T-helper 2 cell treated with Interferon-gamma antibody and Interleukin-4, amounts not matched to agents 5 μg/mL and 100 μg/mL, for 36 hours (primary cell): ENCODE results near the gene CDC73.
"Not testable (repeated sequence)": the region's sequence is repeated elsewhere in the genome, so short reads cannot be mapped to it uniquely, and the experiment has no call there.

Source experiments
- DNase-seq: peaks from one replicate; pipeline ENCODE4 v3.0.0; 2021; ENCODE audit warnings: low spot score
- H3K27ac Mint-ChIP-seq: one replicate; pipeline ENCODE4 v1.8.0; 2021; ENCODE audit warnings: mild to moderate bottlenecking, mixed read lengths
- H3K27me3 Mint-ChIP-seq: one replicate; pipeline ENCODE4 v1.8.0; 2021; ENCODE audit warnings: low read depth, mixed read lengths
- H3K36me3 Mint-ChIP-seq: one replicate; pipeline ENCODE4 v1.8.0; 2021; ENCODE audit warnings: low read depth, mixed read lengths
- H3K4me1 Mint-ChIP-seq: one replicate; pipeline ENCODE4 v1.8.0; 2021; ENCODE audit warnings: low read depth, mixed read lengths
- H3K4me3 Mint-ChIP-seq: one replicate; pipeline ENCODE4 v1.8.0; 2022; ENCODE audit warnings: mild to moderate bottlenecking, moderate library complexity, mixed read lengths
- H3K9me3 Mint-ChIP-seq: one replicate; pipeline ENCODE4 v1.8.0; 2021; ENCODE audit warnings: mixed read lengths

CDC73 gene

GRCh38 chr1:193199940-193200339 lies 78.1 kb downstream of the CDC73 start:
- Mint-ChIP-seq H3K27ac (no peak overlapping the region), H3K27me3 (no peaks in the 10 kb centered on the region), H3K4me1 (peaks cover 2% of the 10 kb centered on the region), H3K9me3 (no peaks in the 10 kb centered on the region), H3K4me3 (no peak overlapping the region), H3K36me3 (peaks cover 21% of the 10 kb centered on the region)
- no peak for DNase-seq

- Mint-ChIP-seq H3K9me3 (peaks cover 8% of the 10 kb centered on the region), H3K27ac (no peak overlapping the region), H3K36me3 (peaks cover 30% of the 10 kb centered on the region), H3K4me3 (no peak overlapping the region), H3K4me1 (peaks cover 2% of the 10 kb centered on the region), H3K27me3 (no peaks in the 10 kb centered on the region)
- no peak for DNase-seq
Measured at GRCh38 chr1:193201021-193201420, 79.2 kb downstream of the CDC73 start.

- peaks cover 69% of the 10 kb centered on the region for H3K36me3 Mint-ChIP-seq
- no peaks in the 10 kb centered on the region for H3K27me3 Mint-ChIP-seq
Measured at GRCh38 chr1:193210996-193211395, 89.2 kb downstream of the CDC73 start.

GRCh38 chr1:193211539-193211938 lies 89.7 kb downstream of the CDC73 start:
- H3K9me3 Mint-ChIP-seq = peaks cover 22% of the 10 kb centered on the region
- peaks cover 69% of the 10 kb centered on the region for H3K36me3 Mint-ChIP-seq
- no peak for DNase-seq
- no peaks in the 10 kb centered on the region for H3K27me3 Mint-ChIP-seq
- H3K4me1 Mint-ChIP-seq = peaks cover 14% of the 10 kb centered on the region
- H3K4me3 Mint-ChIP-seq = no peak overlapping the region
- H3K27ac Mint-ChIP-seq = no peak overlapping the region

More at GRCh38 chr1:193210996-193211395, 89.2 kb downstream of the CDC73 start:
- peaks cover 14% of the 10 kb centered on the region for H3K4me1 Mint-ChIP-seq
- no peak overlapping the region for H3K27ac Mint-ChIP-seq
- no peak overlapping the region for H3K4me3 Mint-ChIP-seq
- DNase-seq = no peak
- H3K9me3 Mint-ChIP-seq = peaks cover 27% of the 10 kb centered on the region

GRCh38 chr1:193212637-193213036 lies 90.8 kb downstream of the CDC73 start:
- no peaks in the 10 kb centered on the region for H3K27me3 Mint-ChIP-seq

GRCh38 chr1:193213998-193214397 lies 92.2 kb downstream of the CDC73 start:
- H3K9me3 Mint-ChIP-seq = no peaks in the 10 kb centered on the region
- no peak overlapping the region for H3K4me3 Mint-ChIP-seq
- no peak for DNase-seq
- H3K27ac Mint-ChIP-seq = no peak overlapping the region
- peaks cover 14% of the 10 kb centered on the region for H3K4me1 Mint-ChIP-seq
- H3K27me3 Mint-ChIP-seq = no peaks in the 10 kb centered on the region
- peaks cover 63% of the 10 kb centered on the region for H3K36me3 Mint-ChIP-seq

More at GRCh38 chr1:193212637-193213036, 90.8 kb downstream of the CDC73 start:
- Mint-ChIP-seq H3K27ac (no peak overlapping the region), H3K4me1 (peaks cover 14% of the 10 kb centered on the region), H3K36me3 (peaks cover 65% of the 10 kb centered on the region), H3K4me3 (no peak overlapping the region), H3K9me3 (peaks cover 11% of the 10 kb centered on the region)
- no peak for DNase-seq

- DNase-seq = no peak
- peaks cover 4% of the 10 kb centered on the region for H3K4me1 Mint-ChIP-seq
- no peak overlapping the region for H3K4me3 Mint-ChIP-seq
- no peaks in the 10 kb centered on the region for H3K27me3 Mint-ChIP-seq
- no peaks in the 10 kb centered on the region for H3K9me3 Mint-ChIP-seq
- H3K36me3 Mint-ChIP-seq = peaks cover 55% of the 10 kb centered on the region
- no peak overlapping the region for H3K27ac Mint-ChIP-seq
Measured at GRCh38 chr1:193216920-193217319, 95.1 kb downstream of the CDC73 start.

- H3K27me3 Mint-ChIP-seq = no peaks in the 10 kb centered on the region
- peaks cover 2% of the 10 kb centered on the region for H3K4me1 Mint-ChIP-seq
- H3K36me3 Mint-ChIP-seq = peaks cover 45% of the 10 kb centered on the region
- no peak for DNase-seq
- no peak overlapping the region for H3K27ac Mint-ChIP-seq
- no peak overlapping the region for H3K4me3 Mint-ChIP-seq
- peaks cover 3% of the 10 kb centered on the region for H3K9me3 Mint-ChIP-seq
Measured at GRCh38 chr1:193219391-193219790, 97.6 kb downstream of the CDC73 start.

- no peak overlapping the region for H3K4me3 Mint-ChIP-seq
- peaks cover 12% of the 10 kb centered on the region for H3K4me1 Mint-ChIP-seq
- H3K27me3 Mint-ChIP-seq = no peaks in the 10 kb centered on the region
- no peak for DNase-seq
- H3K36me3 Mint-ChIP-seq = peaks cover 51% of the 10 kb centered on the region
- peaks cover 8% of the 10 kb centered on the region for H3K9me3 Mint-ChIP-seq
- H3K27ac Mint-ChIP-seq = no peak overlapping the region
Measured at GRCh38 chr1:193221651-193222050, 99.8 kb downstream of the CDC73 start.

GRCh38 chr1:193222056-193222615 lies 100.3 kb downstream of the CDC73 start:
- peaks cover 8% of the 10 kb centered on the region for H3K9me3 Mint-ChIP-seq
- H3K4me3 Mint-ChIP-seq = no peak overlapping the region
- H3K27ac Mint-ChIP-seq = no peak overlapping the region
- DNase-seq = no peak
- H3K27me3 Mint-ChIP-seq = no peaks in the 10 kb centered on the region
- H3K4me1 Mint-ChIP-seq = peaks cover 14% of the 10 kb centered on the region
- H3K36me3 Mint-ChIP-seq = peaks cover 50% of the 10 kb centered on the region

- Mint-ChIP-seq H3K9me3 (peaks cover 5% of the 10 kb centered on the region), H3K4me1 (peaks cover 12% of the 10 kb centered on the region), H3K27ac (no peak overlapping the region), H3K4me3 (no peak overlapping the region), H3K36me3 (peaks cover 31% of the 10 kb centered on the region), H3K27me3 (no peaks in the 10 kb centered on the region)
- no peak for DNase-seq
Measured at GRCh38 chr1:193229136-193229535, 107.3 kb downstream of the CDC73 start.

- not testable (repeated sequence) for H3K27me3 Mint-ChIP-seq, H3K9me3 Mint-ChIP-seq, H3K4me1 Mint-ChIP-seq, H3K4me3 Mint-ChIP-seq, H3K27ac Mint-ChIP-seq, DNase-seq
- peaks cover 25% of the 10 kb centered on the region for H3K36me3 Mint-ChIP-seq
Measured at GRCh38 chr1:193231146-193231545, 109.3 kb downstream of the CDC73 start.

- no peaks in the 10 kb centered on the region for H3K27me3 Mint-ChIP-seq
- DNase-seq = no peak
- no peaks in the 10 kb centered on the region for H3K4me1 Mint-ChIP-seq
- H3K27ac Mint-ChIP-seq = no peak overlapping the region
- no peak overlapping the region for H3K4me3 Mint-ChIP-seq
- H3K36me3 Mint-ChIP-seq = peaks cover 32% of the 10 kb centered on the region
- no peaks in the 10 kb centered on the region for H3K9me3 Mint-ChIP-seq
Measured at GRCh38 chr1:193234530-193234929, 112.7 kb downstream of the CDC73 start.

- DNase-seq = no peak
- Mint-ChIP-seq H3K9me3 (peaks cover 7% of the 10 kb centered on the region), H3K27ac (no peak overlapping the region), H3K36me3 (peaks cover 57% of the 10 kb centered on the region), H3K4me3 (no peak overlapping the region), H3K27me3 (no peaks in the 10 kb centered on the region), H3K4me1 (peaks cover 24% of the 10 kb centered on the region)
Measured at GRCh38 chr1:193237381-193237978, 115.6 kb downstream of the CDC73 start.

- Mint-ChIP-seq H3K27ac (peak overlapping the region; percentile 77), H3K36me3 (peaks cover 58% of the 10 kb centered on the region), H3K4me1 (peaks cover 28% of the 10 kb centered on the region), H3K27me3 (no peaks in the 10 kb centered on the region), H3K4me3 (peak overlapping the region; percentile 65), H3K9me3 (peaks cover 7% of the 10 kb centered on the region)
- no peak for DNase-seq
Measured at GRCh38 chr1:193240609-193241008, 118.8 kb downstream of the CDC73 start.
